HEK293T (cell line): Measurements from ENCODE around the gene CREB5.

Source experiments
- ARNT ChIP-seq: fragments of 450-650 bp; IDR thresholded peaks from 2 replicates; pipeline ENCODE4 v1.6.1; 2017; ENCODE audit warnings: mild to moderate bottlenecking
- FOXM1 ChIP-seq: fragments of 450-650 bp; IDR thresholded peaks from 2 replicates; pipeline ENCODE4 v1.6.1; 2017; ENCODE audit warnings: mild to moderate bottlenecking, borderline replicate concordance
- HDGF ChIP-seq: fragments of 450-650 bp; IDR thresholded peaks from 2 replicates; pipeline ENCODE4 v1.6.1; 2017; ENCODE audit warnings: antibody characterized with exemption, borderline replicate concordance
- L3MBTL2 ChIP-seq: fragments of 450-650 bp; conservative IDR thresholded peaks from 2 replicates; pipeline ENCODE4 v1.6.1; 2016; ENCODE audit warnings: mild to moderate bottlenecking
- SP1 ChIP-seq: fragments of 450-650 bp; IDR thresholded peaks from 2 replicates; pipeline ENCODE4 v1.6.1; 2017
- SUZ12 ChIP-seq: fragments of 450-650 bp; IDR thresholded peaks from 2 replicates; pipeline ENCODE4 v1.6.1; 2016; ENCODE audit warnings: mild to moderate bottlenecking
- TARDBP ChIP-seq: fragments of 450-650 bp; IDR thresholded peaks from 2 replicates; pipeline ENCODE4 v1.6.1; 2016

GRCh38 chr7:28581351-28581750 lies 169.0 kb downstream of the CREB5 start:
- TF ChIP-seq SP1 (no peak), FOXM1 (no peak), TARDBP (no peak), HDGF (no peak), L3MBTL2 (no peak), SUZ12 (no peak), ARNT (no peak)
